Glomerular visceral epithelial cell (primary cell): ENCODE data around the gene RPL27.

Source experiments
- DNase-seq: peaks from one replicate; pipeline ENCODE4 v3.0.0-alpha.2; 2016; ENCODE audit errors: extremely low spot score

Gene RPL27

DNA sequence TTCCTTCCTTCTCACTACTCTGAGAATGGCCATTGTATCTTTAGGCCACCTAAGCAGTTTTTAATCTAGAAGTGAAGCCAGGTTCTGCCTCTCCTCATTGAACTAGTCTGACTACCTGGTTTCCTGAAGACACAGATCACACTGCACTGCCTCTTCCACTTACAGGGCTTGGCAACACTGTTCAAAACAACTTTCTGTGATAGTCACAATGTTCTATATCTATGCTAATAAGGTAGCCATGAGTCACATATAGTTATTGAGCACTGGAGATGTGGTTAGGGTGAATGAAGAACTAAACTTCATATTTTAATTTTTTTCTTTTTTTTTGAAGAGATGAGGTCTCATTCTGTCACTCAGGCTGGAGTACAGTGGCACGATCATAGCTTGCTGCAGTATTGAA lies 53.8 kb downstream of the RPL27 start:
- no peak for DNase-seq
